ENCODE results near the gene WNT5B. TPM values are rescaled to one million over a fixed set of nuclear protein-coding genes. Genes with fewer than 3 reads are reported as not detected.
A peak's percentile ranks its signal among the peaks of the same experiment; 100 is the strongest.

The WNT5B gene
- total RNA-seq, 1 donor from 2014 or later = 16.3 TPM

GRCh38 chr12:1632702-1633101 lies 3.7 kb downstream of the WNT5B start:
- DNase-seq = no peak
- H3K27ac Mint-ChIP-seq (ENCODE audit: unreplicated experiment) = no peak overlapping the region
- TF ChIP-seq, protein P1, sequence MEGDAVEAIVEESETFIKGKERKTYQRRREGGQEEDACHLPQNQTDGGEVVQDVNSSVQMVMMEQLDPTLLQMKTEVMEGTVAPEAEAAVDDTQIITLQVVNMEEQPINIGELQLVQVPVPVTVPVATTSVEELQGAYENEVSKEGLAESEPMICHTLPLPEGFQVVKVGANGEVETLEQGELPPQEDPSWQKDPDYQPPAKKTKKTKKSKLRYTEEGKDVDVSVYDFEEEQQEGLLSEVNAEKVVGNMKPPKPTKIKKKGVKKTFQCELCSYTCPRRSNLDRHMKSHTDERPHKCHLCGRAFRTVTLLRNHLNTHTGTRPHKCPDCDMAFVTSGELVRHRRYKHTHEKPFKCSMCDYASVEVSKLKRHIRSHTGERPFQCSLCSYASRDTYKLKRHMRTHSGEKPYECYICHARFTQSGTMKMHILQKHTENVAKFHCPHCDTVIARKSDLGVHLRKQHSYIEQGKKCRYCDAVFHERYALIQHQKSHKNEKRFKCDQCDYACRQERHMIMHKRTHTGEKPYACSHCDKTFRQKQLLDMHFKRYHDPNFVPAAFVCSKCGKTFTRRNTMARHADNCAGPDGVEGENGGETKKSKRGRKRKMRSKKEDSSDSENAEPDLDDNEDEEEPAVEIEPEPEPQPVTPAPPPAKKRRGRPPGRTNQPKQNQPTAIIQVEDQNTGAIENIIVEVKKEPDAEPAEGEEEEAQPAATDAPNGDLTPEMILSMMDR (IDR thresholded peaks at IDR 0.05; ENCODE audit: partially characterized antibody, unreplicated experiment) = no peak
- H3K9me3 Mint-ChIP-seq (ENCODE audit: unreplicated experiment) = peaks cover 17% of the 10 kb centered on the region
- H3K27me3 Mint-ChIP-seq (ENCODE audit: unreplicated experiment) = peaks cover 19% of the 10 kb centered on the region
- H3K4me1 Mint-ChIP-seq (ENCODE audit: low read depth, unreplicated experiment) = peaks cover 39% of the 10 kb centered on the region
- no peaks in the 10 kb centered on the region for H3K36me3 Mint-ChIP-seq (ENCODE audit: unreplicated experiment)
- no peak overlapping the region for H3K4me3 Mint-ChIP-seq (ENCODE audit: unreplicated experiment)

DNA sequence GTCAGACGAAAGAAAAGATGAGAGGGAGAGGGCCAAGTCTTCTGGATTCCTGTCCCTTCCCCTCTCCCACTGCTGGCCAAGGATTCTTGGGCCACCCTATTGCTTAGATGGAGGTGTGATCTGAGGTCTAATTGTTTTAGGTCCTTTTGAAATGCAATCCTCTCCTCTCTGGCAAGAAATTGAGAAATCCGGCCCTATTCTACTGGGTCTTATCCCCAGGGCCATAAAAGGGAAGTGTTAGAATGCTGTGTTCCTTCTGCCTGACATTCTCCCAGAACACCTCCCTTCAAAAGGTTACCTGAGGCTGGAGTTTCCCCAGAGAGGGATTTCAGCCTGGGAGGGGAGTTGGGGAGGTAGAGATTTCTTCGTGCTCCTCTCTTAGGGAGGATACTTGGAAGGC lies 4.4 kb downstream of the WNT5B start:
- TF ChIP-seq, protein P1 (IDR thresholded peaks at IDR 0.05; ENCODE audit: partially characterized antibody, unreplicated experiment) = no peak
- DNase-seq = no peak
- H3K27me3 Mint-ChIP-seq (ENCODE audit: unreplicated experiment) = peaks cover 19% of the 10 kb centered on the region
- H3K27ac Mint-ChIP-seq (ENCODE audit: unreplicated experiment) = no peak overlapping the region
- no peaks in the 10 kb centered on the region for H3K36me3 Mint-ChIP-seq (ENCODE audit: unreplicated experiment)
- no peak overlapping the region for H3K4me3 Mint-ChIP-seq (ENCODE audit: unreplicated experiment)
- peaks cover 16% of the 10 kb centered on the region for H3K9me3 Mint-ChIP-seq (ENCODE audit: unreplicated experiment)
- peaks cover 42% of the 10 kb centered on the region for H3K4me1 Mint-ChIP-seq (ENCODE audit: low read depth, unreplicated experiment)

- H3K9me3 Mint-ChIP-seq (ENCODE audit: unreplicated experiment) = peaks cover 15% of the 10 kb centered on the region
- no peak overlapping the region for H3K4me3 Mint-ChIP-seq (ENCODE audit: unreplicated experiment)
- H3K4me1 Mint-ChIP-seq (ENCODE audit: low read depth, unreplicated experiment) = peaks cover 40% of the 10 kb centered on the region
- no peaks in the 10 kb centered on the region for H3K36me3 Mint-ChIP-seq (ENCODE audit: unreplicated experiment)
- H3K27ac Mint-ChIP-seq (ENCODE audit: unreplicated experiment) = no peak overlapping the region
- no peak for DNase-seq
- TF ChIP-seq, protein P1 (IDR thresholded peaks at IDR 0.05; ENCODE audit: partially characterized antibody, unreplicated experiment) = no peak
- H3K27me3 Mint-ChIP-seq (ENCODE audit: unreplicated experiment) = peaks cover 19% of the 10 kb centered on the region
Observed at GRCh38 chr12:1634149-1634548, 5.1 kb downstream of the WNT5B start.

- peak; percentile 86 for DNase-seq
- Mint-ChIP-seq H3K36me3 (ENCODE audit: unreplicated experiment) (no peaks in the 10 kb centered on the region), H3K27ac (ENCODE audit: unreplicated experiment) (no peak overlapping the region), H3K4me3 (ENCODE audit: unreplicated experiment) (no peak overlapping the region), H3K9me3 (ENCODE audit: unreplicated experiment) (peaks cover 14% of the 10 kb centered on the region), H3K27me3 (ENCODE audit: unreplicated experiment) (peaks cover 16% of the 10 kb centered on the region), H3K4me1 (ENCODE audit: low read depth, unreplicated experiment) (peaks cover 37% of the 10 kb centered on the region)
- TF ChIP-seq, protein P1 (IDR thresholded peaks at IDR 0.05; ENCODE audit: partially characterized antibody, unreplicated experiment) = peak; percentile 55
Observed at GRCh38 chr12:1634590-1635191, 5.7 kb downstream of the WNT5B start.

GRCh38 chr12:1635301-1636095 lies 6.5 kb downstream of the WNT5B start:
- H3K27ac Mint-ChIP-seq (ENCODE audit: unreplicated experiment) = no peak overlapping the region
- no peak for DNase-seq
- TF ChIP-seq, protein P1 (IDR thresholded peaks at IDR 0.05; ENCODE audit: partially characterized antibody, unreplicated experiment) = no peak
- no peak overlapping the region for H3K4me3 Mint-ChIP-seq (ENCODE audit: unreplicated experiment)
- H3K36me3 Mint-ChIP-seq (ENCODE audit: unreplicated experiment) = peaks cover 4% of the 10 kb centered on the region
- peaks cover 14% of the 10 kb centered on the region for H3K9me3 Mint-ChIP-seq (ENCODE audit: unreplicated experiment)
- peaks cover 37% of the 10 kb centered on the region for H3K4me1 Mint-ChIP-seq (ENCODE audit: low read depth, unreplicated experiment)
- peaks cover 15% of the 10 kb centered on the region for H3K27me3 Mint-ChIP-seq (ENCODE audit: unreplicated experiment)

Measured in glutamatergic neuron (in vitro differentiated cells).